Lung (tissue), 12 donors: ENCODE results near the gene NCBP3. TPM values are rescaled to one million over a fixed set of nuclear protein-coding genes. Genes with fewer than 3 reads are reported as not detected.

Experiments
- ATAC-seq: fragments of 200-7000 bp; cut with Tn5 transposase; one replicate; pipeline ENCODE4 v1.9.1; 2020; ENCODE audit warnings: moderate number of reproducible peaks; ENCODE audit not compliant: insufficient read depth, low FRiP score
- DNase-seq, 3 donors: peaks; one replicate each; pipeline ENCODE4 v3.0.0-alpha.2; 2013 to 2017
- H3K27ac ChIP-seq, 2 donors: one replicate each; pipeline ENCODE4 v1.5.1; 2013; ENCODE audit warnings: mild to moderate bottlenecking in 2 of 2, moderate library complexity in 2 of 2, control low read depth in 1 of 2, inconsistent platforms in 1 of 2, low read depth in 1 of 2, low read length in 1 of 2
- H3K27me3 ChIP-seq, 3 donors: one replicate each; pipeline ENCODE4 v1.5.1; 2013; ENCODE audit warnings: low read length in 2 of 3; ENCODE audit not compliant: control insufficient read depth in 3 of 3, insufficient read depth in 3 of 3
- H3K36me3 ChIP-seq, 4 donors: one replicate each; pipeline ENCODE4 v1.5.1; 2013; ENCODE audit warnings: low read length in 4 of 4, mild to moderate bottlenecking in 1 of 4, moderate library complexity in 1 of 4; ENCODE audit not compliant: control insufficient read depth in 4 of 4, insufficient read depth in 4 of 4
- H3K4me1 ChIP-seq, 5 donors: one replicate each; pipeline ENCODE4 v1.5.1; 2013; ENCODE audit warnings: low read length in 5 of 5, mild to moderate bottlenecking in 2 of 5, moderate library complexity in 1 of 5; ENCODE audit not compliant: control insufficient read depth in 5 of 5, insufficient read depth in 5 of 5
- H3K4me3 ChIP-seq: one replicate; pipeline ENCODE4 v1.5.1; 2013; ENCODE audit warnings: mild to moderate bottlenecking, control low read depth, moderate library complexity
- H3K9ac ChIP-seq, 2 donors: one replicate each; pipeline ENCODE4 v1.5.1; 2013; ENCODE audit warnings: low read length in 2 of 2, control low read depth in 1 of 2; ENCODE audit not compliant: insufficient read depth in 1 of 2
- H3K9me3 ChIP-seq, 4 donors: one replicate each; pipeline ENCODE4 v1.5.1; 2013; ENCODE audit warnings: low read length in 3 of 4, mild to moderate bottlenecking in 1 of 4, moderate library complexity in 1 of 4; ENCODE audit not compliant: control insufficient read depth in 4 of 4, insufficient read depth in 3 of 4
- CTCF ChIP-seq: IDR thresholded peaks from 2 replicates; pipeline ENCODE4 v1.5.1; 2012; ENCODE audit warnings: mild to moderate bottlenecking; ENCODE audit errors: control extremely low read depth, extremely low read depth
- WGBS, 2 donors: extraction: QIAGEN DNeasy Blood & Tissue Kit; methylation state at CpG; one replicate each; pipeline ENCODE4 v1.1.7; 2013; 5-methylcytosine and 5-hydroxymethylcytosine counted together
- polyA plus RNA-seq, 2 donors: library from polyadenylated mRNA; stranded (reverse); fragments of 200-250 nt; gene quantifications; one replicate each; pipeline ENCODE4 v1.2.1, GENCODE V29; 2013
- total RNA-seq, 2 donors: library from RNA; depleted of rRNA in 1 of 2; stranded (reverse); fragments of >200 nt in 1 of 2; gene quantifications; one replicate each; pipeline ENCODE4 v1.2.1, GENCODE V29; 2014 to 2021
- donor health status: control.
- donor health status: control.
- donor health status: Bipolar disorder and iron deficiency.
- donor health status: healthy.
- donor health status: DM: yes; HTN: yes; CAD: no.

The NCBP3 gene
- total and polyA plus RNA-seq, 4 donors: 15.9 to 49.4 (median 26.0) TPM

GRCh38 chr17:3766779-3767178, 79.3 kb downstream of the NCBP3 start:
- H3K36me3 ChIP-seq: no peaks in the 10 kb centered on the region
- H3K9ac ChIP-seq: no peak overlapping the region
- no peak for DNase-seq
- ATAC-seq: no peak
- H3K4me3 ChIP-seq: no peak overlapping the region
- H3K4me1 ChIP-seq: no peaks in the 10 kb centered on the region
- TF ChIP-seq CTCF: no peak
- H3K9me3 ChIP-seq: peaks cover 0 to 8% (median 0%) of the 10 kb centered on the region in 4 donors
- 80 to 81% methylated on average over 8 of the region's 8 CpGs for WGBS, 2 donors
- H3K27me3 ChIP-seq: no peaks in the 10 kb centered on the region
- no peak overlapping the region for H3K27ac ChIP-seq

- Histone ChIP-seq H3K4me1 (no peaks in the 10 kb centered on the region), H3K4me3 (no peak overlapping the region), H3K9me3 (peaks cover 0 to 8% (median 0%) of the 10 kb centered on the region in 4 donors), H3K27me3 (no peaks in the 10 kb centered on the region), H3K36me3 (no peaks in the 10 kb centered on the region), H3K27ac (no peak overlapping the region), H3K9ac (no peak overlapping the region)
- TF ChIP-seq CTCF: no peak
- 87 to 89% methylated on average over 9 of the region's 9 CpGs for WGBS, 2 donors
- ATAC-seq (no peak), DNase-seq (no peak)
Observed at GRCh38 chr17:3765981-3766380, 80.1 kb downstream of the NCBP3 start.

GRCh38 chr17:3763777-3764170, 82.3 kb downstream of the NCBP3 start:
- no peaks in the 10 kb centered on the region for H3K27me3 ChIP-seq
- 59 to 74% methylated on average over 3 of the region's 3 CpGs for WGBS, 2 donors
- ATAC-seq (no peak), DNase-seq (no peak)
- H3K36me3 ChIP-seq: no peaks in the 10 kb centered on the region
- no peak overlapping the region for H3K27ac ChIP-seq
- TF ChIP-seq CTCF: no peak
- H3K9ac ChIP-seq: no peak overlapping the region
- H3K4me1 ChIP-seq: no peaks in the 10 kb centered on the region
- peaks cover 0 to 22% (median 0%) of the 10 kb centered on the region in 4 donors for H3K9me3 ChIP-seq
- H3K4me3 ChIP-seq: no peak overlapping the region
